RWPE1 (cell line): ENCODE results near the gene ZNF446.
"Not testable (repeated sequence)": the region's sequence is repeated elsewhere in the genome, so short reads cannot be mapped to it uniquely, and the experiment has no call there.

Experiments
- CTCF ChIA-PET: fragments of 350-600 bp; sonication (Branson Sonifier 250); formaldehyde crosslinking; extraction: SDS; loops from one replicate; lab custom pipeline; 2021; lab: Yijun Ruan, JAX
- POLR2A ChIA-PET: fragments of 400-600 bp; formaldehyde crosslinking; extraction: SDS; loops from one replicate; lab custom pipeline; 2020; ENCODE audit warnings: antibody characterized with exemption; ENCODE audit not compliant: low non-redundant PET; lab: Yijun Ruan, JAX
- DNase-seq: peaks from one replicate; pipeline ENCODE4 v3.0.0; 2012; ENCODE audit warnings: low spot score
- H3K27ac ChIP-seq: fragments of 450-650 bp; 2 replicates; pipeline ENCODE4 v1.5.1; 2017
- CTCF ChIP-seq: fragments of 450-650 bp; conservative IDR thresholded peaks from 2 replicates; pipeline ENCODE4 v1.5.1; 2017; ENCODE audit warnings: low read depth, mild to moderate bottlenecking

Gene ZNF446

GRCh38 chr19:58475714-58476497 lies at the start of gene ZNF446:
Gene ZNF446 (plus strand): TSS chr19:58476352. CDS start chr19:58477219, 867 bp downstream.
- DNase-seq = peak; percentile 92
- TF ChIP-seq CTCF = no peak
- ChIA-PET POLR2A (interaction anchor here (0.9 kb wide), 1 partner anchor 43 kb away, joined by 6 read pairs; no protein-coding TSS in a partner anchor), CTCF (interaction anchor here (0.7 to 1.1 kb wide), 2 partner anchors 15 to 67 kb away, joined by 3 to 6 read pairs; partner anchors contain the start of gene ZNF584)
- H3K27ac ChIP-seq = peak within 1 kb of the TSS; percentile 93

- no peak for TF ChIP-seq CTCF
- no peak for DNase-seq
- POLR2A ChIA-PET = no interaction called here
- H3K27ac ChIP-seq = peak overlapping the region; percentile 19; the same call in 1 of the 2 replicates
- CTCF ChIA-PET = interaction anchor here (0.6 kb wide), 1 partner anchor 63 kb away, joined by 3 read pairs; no protein-coding TSS in a partner anchor
These were observed 47.5 kb upstream of the ZNF446 start for GRCh38 chr19:58428617-58429016.

DNA sequence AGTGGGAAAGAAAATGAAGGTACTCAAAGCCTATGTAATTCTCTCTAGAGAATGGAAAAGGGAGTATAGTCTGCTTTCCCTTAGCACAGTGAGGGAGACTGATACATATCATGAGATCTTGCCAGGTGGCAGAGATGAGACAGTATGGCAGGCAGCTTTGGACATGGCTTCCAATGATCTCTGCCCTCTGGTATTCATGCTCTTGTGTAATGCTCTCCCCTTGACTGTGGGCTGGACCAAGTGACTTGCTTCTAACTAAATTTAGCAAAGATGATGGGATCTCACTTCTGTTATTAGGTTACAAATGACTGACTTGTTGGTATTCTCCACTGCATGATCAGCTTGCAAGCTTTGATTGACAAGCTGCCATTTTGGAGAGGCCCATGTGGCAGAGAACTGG lies 46.4 kb upstream of the ZNF446 start:
- ChIA-PET CTCF (interaction anchor here (0.6 kb wide), 1 partner anchor 224 kb away, joined by 3 read pairs; no protein-coding TSS in a partner anchor), POLR2A (no interaction called here)
- DNase-seq = no peak
- no peak overlapping the region for H3K27ac ChIP-seq
- no peak for TF ChIP-seq CTCF

DNA sequence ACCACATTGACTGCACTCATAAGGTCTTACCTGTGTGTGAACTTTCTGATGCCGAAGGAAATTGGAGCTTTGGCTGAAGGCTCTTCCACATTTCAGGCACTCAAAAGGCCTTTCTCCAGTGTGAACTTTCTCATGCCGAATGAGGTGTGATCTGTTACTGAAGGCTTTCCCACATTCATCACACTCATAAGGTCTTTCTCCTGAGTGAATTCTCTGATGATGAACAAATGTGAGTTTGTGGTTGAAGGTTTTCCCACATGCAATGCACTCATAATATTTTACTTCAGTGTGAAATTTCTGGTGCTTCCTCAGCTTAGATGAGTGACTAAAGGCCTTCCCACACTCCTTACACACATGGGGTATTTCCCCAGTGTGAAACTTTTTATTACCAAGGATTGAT lies 41.9 kb upstream of the ZNF446 start:
- ChIA-PET CTCF (no interaction called here), POLR2A (interaction anchor here (1.0 kb wide), 1 partner anchor 24 kb away, joined by 3 read pairs; no protein-coding TSS in a partner anchor)
- no peak for DNase-seq
- TF ChIP-seq CTCF = no peak
- no peak overlapping the region for H3K27ac ChIP-seq

- POLR2A ChIA-PET = no interaction called here
- H3K27ac ChIP-seq = peak within 1 kb of the TSS; percentile 80
- DNase-seq = peak; percentile 99
- CTCF ChIA-PET = no interaction called here
- no peak for TF ChIP-seq CTCF
These were observed 36.3 kb upstream of the ZNF446 start, which contains the start of gene ZNF132 for GRCh38 chr19:58439576-58440554. Gene ZNF132 (minus strand): TSS chr19:58440153. CDS start chr19:58439821, 332 bp downstream.

GRCh38 chr19:58440556-58440955 lies 35.6 kb upstream of the ZNF446 start:
- ChIA-PET CTCF (no interaction called here), POLR2A (no interaction called here)
- peak overlapping the region; percentile 80 for H3K27ac ChIP-seq
- DNase-seq = no peak
- no peak for TF ChIP-seq CTCF

DNA sequence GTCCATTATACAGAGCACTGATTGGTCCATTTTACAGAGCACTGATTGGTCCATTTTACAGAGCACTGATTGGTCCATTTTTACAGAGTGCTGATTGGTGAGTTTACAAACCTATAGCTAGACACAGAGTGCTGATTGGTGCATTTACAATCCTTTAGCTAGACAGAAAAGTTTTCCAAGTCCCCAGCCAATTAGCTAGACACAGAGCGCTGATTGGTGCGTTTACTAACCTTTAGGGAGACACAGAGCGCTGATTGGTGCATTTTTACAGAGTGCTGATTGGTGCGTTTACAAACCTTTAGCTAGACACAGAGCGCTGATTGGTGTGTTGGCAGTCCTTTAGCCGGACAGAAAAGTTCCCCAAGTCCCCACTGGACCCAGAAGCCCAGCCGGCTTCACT lies 33.2 kb upstream of the ZNF446 start:
- CTCF ChIA-PET, DNase-seq, POLR2A ChIA-PET, H3K27ac ChIP-seq: not testable (repeated sequence)

DNA sequence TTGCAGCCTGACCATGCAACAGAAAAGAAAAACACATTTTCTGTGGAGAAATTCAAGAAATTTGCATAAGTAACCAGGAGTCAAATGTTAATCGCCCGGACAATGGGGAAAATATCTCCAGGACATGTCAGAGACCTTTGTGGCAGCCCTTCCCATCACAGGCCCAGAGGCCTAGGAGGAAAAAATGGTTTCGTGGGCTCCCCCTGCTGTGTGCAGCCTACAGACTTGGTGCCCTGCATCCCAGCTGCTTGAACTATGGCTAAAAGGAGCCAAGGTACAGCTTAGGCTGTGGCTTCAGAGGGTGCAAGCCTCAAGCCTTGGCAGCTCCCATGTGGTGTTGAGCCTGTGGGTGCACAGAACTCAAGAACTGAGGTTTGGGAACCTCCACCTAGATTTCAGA lies 27.3 kb upstream of the ZNF446 start:
- POLR2A ChIA-PET, CTCF ChIA-PET, DNase-seq, H3K27ac ChIP-seq: not testable (repeated sequence)

DNA sequence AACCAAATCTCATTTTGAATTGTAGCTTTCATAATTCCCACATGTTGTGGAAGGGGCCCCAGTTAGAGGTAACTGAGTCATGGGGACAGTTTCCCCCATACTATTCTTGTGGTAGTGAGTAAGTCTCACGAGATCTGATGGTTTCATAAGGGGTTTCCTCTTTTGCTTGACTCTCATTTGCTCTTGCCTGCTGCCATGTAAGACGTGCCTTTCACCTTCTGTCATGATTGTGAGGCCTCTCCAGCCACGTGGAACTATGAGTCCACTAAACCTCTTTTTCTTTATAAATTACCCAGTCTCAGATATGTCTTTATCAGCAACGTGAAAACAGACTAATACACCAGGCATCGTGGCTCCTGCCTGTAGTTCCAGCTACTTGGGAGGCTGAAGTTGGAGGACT lies 26.2 kb upstream of the ZNF446 start:
- DNase-seq, POLR2A ChIA-PET, CTCF ChIA-PET, H3K27ac ChIP-seq: not testable (repeated sequence)
